MM.1S (cell line): ENCODE results near the gene FAM81A.

Experiments
- DNase-seq: peaks from one replicate; pipeline ENCODE4 v3.0.0-alpha.2; 2015
- H2AFZ ChIP-seq: fragments of 300-600 bp; sonication (generic); 2 replicates; pipeline ENCODE4 v1.6.0; 2016; ENCODE audit warnings: antibody characterized with exemption, low read length
- H3F3A ChIP-seq: fragments of 300-600 bp; sonication (generic); 2 replicates; pipeline ENCODE4 v1.6.1; 2016; ENCODE audit warnings: mild to moderate bottlenecking, antibody characterized with exemption, low read length, moderate library complexity, mixed read lengths; ENCODE audit not compliant: insufficient read depth
- H3K27ac ChIP-seq: fragments of 300-600 bp; sonication (generic); 2 replicates; pipeline ENCODE4 v1.5.1; 2016; ENCODE audit warnings: mild to moderate bottlenecking, low read length
- H3K27me3 ChIP-seq: fragments of 300-600 bp; sonication (generic); replicated peaks from 2 replicates; pipeline ENCODE4 v1.6.0; 2016; ENCODE audit warnings: low read length; ENCODE audit not compliant: insufficient read depth
- H3K36me3 ChIP-seq: fragments of 300-600 bp; sonication (generic); replicated peaks from 2 replicates; pipeline ENCODE4 v1.6.1; 2016; ENCODE audit warnings: mild to moderate bottlenecking, low read length, mixed read lengths; ENCODE audit not compliant: insufficient read depth
- H3K4me1 ChIP-seq: fragments of 300-600 bp; sonication (generic); 2 replicates; pipeline ENCODE4 v1.6.1; 2016; ENCODE audit warnings: low read length, mixed read lengths
- H3K4me2 ChIP-seq: fragments of 300-600 bp; sonication (generic); 2 replicates; pipeline ENCODE4 v1.6.0; 2016; ENCODE audit warnings: low read depth, low read length
- H3K4me3 ChIP-seq: fragments of 300-600 bp; sonication (generic); 2 replicates; pipeline ENCODE4 v1.5.1; 2016; ENCODE audit warnings: low read length, mixed read lengths
- H3K79me2 ChIP-seq: fragments of 300-600 bp; sonication (generic); 2 replicates; pipeline ENCODE4 v1.6.1; 2016; ENCODE audit warnings: mixed run types, low read length, mixed read lengths
- H3K9ac ChIP-seq: fragments of 300-600 bp; sonication (generic); 2 replicates; pipeline ENCODE4 v1.6.1; 2016; ENCODE audit warnings: low read length, mixed read lengths
- H3K9me2 ChIP-seq: fragments of 300-600 bp; sonication (generic); replicated peaks from 2 replicates; pipeline ENCODE4 v1.6.1; 2016; ENCODE audit warnings: mild to moderate bottlenecking, low read length, mixed read lengths; ENCODE audit not compliant: insufficient read depth
- H3K9me3 ChIP-seq: fragments of 300-600 bp; sonication (generic); replicated peaks from 2 replicates; pipeline ENCODE4 v1.6.1; 2016; ENCODE audit warnings: mild to moderate bottlenecking, low read length, mixed read lengths; ENCODE audit not compliant: insufficient read depth
- H4K20me1 ChIP-seq: fragments of 300-600 bp; sonication (generic); 2 replicates; pipeline ENCODE4 v1.6.1; 2016; ENCODE audit warnings: mild to moderate bottlenecking, low read length, moderate library complexity, mixed read lengths; ENCODE audit not compliant: insufficient read depth
- CTCF ChIP-seq: fragments of 300-600 bp; sonication (generic); IDR thresholded peaks from 2 replicates; pipeline ENCODE4 v1.5.1; 2016; ENCODE audit warnings: antibody characterized with exemption, low read length, mixed read lengths
- EZH2 ChIP-seq: fragments of 300-600 bp; sonication (generic); optimal IDR thresholded peaks from 2 replicates; pipeline ENCODE3; 2017; ENCODE audit warnings: low read depth, mild to moderate bottlenecking, antibody characterized with exemption, low read length, mixed read lengths
- EZH2phosphoT487 ChIP-seq: fragments of 300-600 bp; sonication (generic); IDR thresholded peaks from 2 replicates; pipeline ENCODE4 v1.6.1; 2018; ENCODE audit warnings: antibody characterized with exemption, low read length

The FAM81A gene

GRCh38 chr15:59569477-59569876 is 131.5 kb downstream of the FAM81A start:
- TF ChIP-seq CTCF (no peak), EZH2phosphoT487 (no peak), EZH2 (no peak)
- H3K79me2 ChIP-seq: no peaks in the 10 kb centered on the region
- H3K36me3 ChIP-seq: no peaks in the 10 kb centered on the region
- no peak overlapping the region for H3K4me2 ChIP-seq
- H3K4me1 ChIP-seq: no peaks in the 10 kb centered on the region
- H3K27me3 ChIP-seq: no peaks in the 10 kb centered on the region
- H2AFZ ChIP-seq: no peak overlapping the region
- H3K9ac ChIP-seq: no peak overlapping the region
- H3K9me3 ChIP-seq: no peaks in the 10 kb centered on the region
- DNase-seq: no peak
- H3K9me2 ChIP-seq: no peaks in the 10 kb centered on the region
- no peak overlapping the region for H3K4me3 ChIP-seq
- H3K27ac ChIP-seq: no peak overlapping the region
- no peaks in the 10 kb centered on the region for H3F3A ChIP-seq
- H4K20me1 ChIP-seq: no peaks in the 10 kb centered on the region

GRCh38 chr15:59570315-59570714 is 132.3 kb downstream of the FAM81A start:
- Histone ChIP-seq H3K27me3 (no peaks in the 10 kb centered on the region), H3K9me2 (no peaks in the 10 kb centered on the region), H3K36me3 (no peaks in the 10 kb centered on the region), H2AFZ (no peak overlapping the region), H3K9me3 (no peaks in the 10 kb centered on the region), H3K4me1 (no peaks in the 10 kb centered on the region), H3K9ac (no peak overlapping the region), H3K27ac (no peak overlapping the region), H3K4me3 (no peak overlapping the region), H3F3A (no peaks in the 10 kb centered on the region), H3K79me2 (no peaks in the 10 kb centered on the region), H4K20me1 (no peaks in the 10 kb centered on the region), H3K4me2 (no peak overlapping the region)
- TF ChIP-seq CTCF: no peak
- TF ChIP-seq EZH2phosphoT487: no peak
- DNase-seq: no peak

- Histone ChIP-seq H3K9me2 (no peaks in the 10 kb centered on the region), H4K20me1 (no peaks in the 10 kb centered on the region), H2AFZ (no peak overlapping the region), H3K4me1 (no peaks in the 10 kb centered on the region), H3K4me3 (no peak overlapping the region), H3K79me2 (no peaks in the 10 kb centered on the region), H3K27ac (no peak overlapping the region), H3K9me3 (no peaks in the 10 kb centered on the region), H3F3A (no peaks in the 10 kb centered on the region), H3K4me2 (no peak overlapping the region), H3K27me3 (no peaks in the 10 kb centered on the region), H3K9ac (no peak overlapping the region), H3K36me3 (no peaks in the 10 kb centered on the region)
- no peak for TF ChIP-seq EZH2
- TF ChIP-seq EZH2phosphoT487: no peak
- no peak for TF ChIP-seq CTCF
- no peak for DNase-seq
Observed at GRCh38 chr15:59571606-59572005, 133.6 kb downstream of the FAM81A start.
